ENCODE data around the gene PKD1L1. TPM values are rescaled to one million over a fixed set of nuclear protein-coding genes. Genes with fewer than 3 reads are reported as not detected.

PKD1L1 gene
- total RNA-seq, 1 donor from 2014 or later, result 0.89 TPM

DNA sequence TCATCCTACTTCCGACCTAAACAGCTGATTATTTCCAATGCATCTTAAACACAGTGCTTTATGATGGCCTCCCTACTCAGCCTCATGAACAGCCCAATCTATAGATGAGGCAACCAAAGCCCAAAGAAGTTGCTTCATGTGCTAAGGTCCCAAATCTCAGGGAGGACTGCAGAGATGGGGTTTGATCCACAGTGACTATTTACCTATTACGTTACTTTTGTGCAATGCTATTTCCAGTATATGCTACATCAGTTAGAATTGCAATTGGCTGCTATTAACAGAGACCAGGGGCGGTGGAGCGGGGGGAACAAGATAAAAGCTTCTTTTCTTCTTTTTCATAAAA, 213.3 kb downstream of the PKD1L1 start:
- Mint-ChIP-seq H3K4me1 (ENCODE audit: low read depth) (peaks cover 23% of the 10 kb centered on the region), H3K4me3 (ENCODE audit: low read depth) (no peak overlapping the region), H3K27ac (no peak overlapping the region), H3K9me3 (ENCODE audit: low read depth) (no peaks in the 10 kb centered on the region), H3K36me3 (ENCODE audit: insufficient read depth) (no peaks in the 10 kb centered on the region), H3K27me3 (peaks cover 5% of the 10 kb centered on the region)
- DNase-seq (ENCODE audit: low spot score, unreplicated experiment), result no peak
- TF ChIP-seq, protein P1, sequence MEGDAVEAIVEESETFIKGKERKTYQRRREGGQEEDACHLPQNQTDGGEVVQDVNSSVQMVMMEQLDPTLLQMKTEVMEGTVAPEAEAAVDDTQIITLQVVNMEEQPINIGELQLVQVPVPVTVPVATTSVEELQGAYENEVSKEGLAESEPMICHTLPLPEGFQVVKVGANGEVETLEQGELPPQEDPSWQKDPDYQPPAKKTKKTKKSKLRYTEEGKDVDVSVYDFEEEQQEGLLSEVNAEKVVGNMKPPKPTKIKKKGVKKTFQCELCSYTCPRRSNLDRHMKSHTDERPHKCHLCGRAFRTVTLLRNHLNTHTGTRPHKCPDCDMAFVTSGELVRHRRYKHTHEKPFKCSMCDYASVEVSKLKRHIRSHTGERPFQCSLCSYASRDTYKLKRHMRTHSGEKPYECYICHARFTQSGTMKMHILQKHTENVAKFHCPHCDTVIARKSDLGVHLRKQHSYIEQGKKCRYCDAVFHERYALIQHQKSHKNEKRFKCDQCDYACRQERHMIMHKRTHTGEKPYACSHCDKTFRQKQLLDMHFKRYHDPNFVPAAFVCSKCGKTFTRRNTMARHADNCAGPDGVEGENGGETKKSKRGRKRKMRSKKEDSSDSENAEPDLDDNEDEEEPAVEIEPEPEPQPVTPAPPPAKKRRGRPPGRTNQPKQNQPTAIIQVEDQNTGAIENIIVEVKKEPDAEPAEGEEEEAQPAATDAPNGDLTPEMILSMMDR (IDR thresholded peaks at IDR 0.05; ENCODE audit: unreplicated experiment), result no peak

DNA sequence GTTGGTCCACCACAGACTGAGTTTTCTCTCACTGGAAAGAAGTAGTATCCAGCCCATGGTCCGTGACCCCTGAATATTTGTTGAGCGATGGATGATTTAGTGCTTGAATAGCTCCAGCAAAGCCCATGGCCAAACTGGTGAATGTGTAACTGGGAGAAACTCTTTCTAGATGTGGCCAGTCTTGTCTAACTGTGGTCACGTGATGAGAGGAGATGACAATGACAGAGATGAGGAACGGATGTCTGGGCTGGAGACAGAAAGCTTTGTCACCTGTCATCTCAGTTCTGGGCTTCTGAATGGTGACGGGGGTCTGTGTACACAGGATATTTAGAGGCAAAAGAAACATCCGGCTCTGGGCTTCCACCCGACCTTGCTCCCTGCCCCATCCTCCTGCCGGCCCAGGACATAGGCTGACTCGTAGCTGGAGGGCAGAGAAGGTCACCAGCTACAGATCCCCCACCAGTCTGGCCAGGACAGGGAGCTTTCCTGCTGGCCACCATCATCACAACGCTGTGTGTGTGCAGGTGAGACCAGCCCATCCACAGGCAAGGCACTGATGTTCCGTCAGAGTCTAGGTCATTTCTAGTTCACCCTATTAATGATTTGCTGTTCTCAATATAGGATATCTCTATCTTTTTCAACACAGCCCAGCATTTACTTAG, 213.8 kb downstream of the PKD1L1 start:
- H3K4me1 Mint-ChIP-seq (ENCODE audit: low read depth), result peaks cover 19% of the 10 kb centered on the region
- DNase-seq (ENCODE audit: low spot score, unreplicated experiment), result no peak
- H3K27ac Mint-ChIP-seq, result no peak overlapping the region
- H3K4me3 Mint-ChIP-seq (ENCODE audit: low read depth), result no peak overlapping the region
- TF ChIP-seq, protein P1 (IDR thresholded peaks at IDR 0.05; ENCODE audit: unreplicated experiment), result no peak
- H3K27me3 Mint-ChIP-seq, result peaks cover 7% of the 10 kb centered on the region
- no peaks in the 10 kb centered on the region for H3K9me3 Mint-ChIP-seq (ENCODE audit: low read depth)
- H3K36me3 Mint-ChIP-seq (ENCODE audit: insufficient read depth), result no peaks in the 10 kb centered on the region

DNA sequence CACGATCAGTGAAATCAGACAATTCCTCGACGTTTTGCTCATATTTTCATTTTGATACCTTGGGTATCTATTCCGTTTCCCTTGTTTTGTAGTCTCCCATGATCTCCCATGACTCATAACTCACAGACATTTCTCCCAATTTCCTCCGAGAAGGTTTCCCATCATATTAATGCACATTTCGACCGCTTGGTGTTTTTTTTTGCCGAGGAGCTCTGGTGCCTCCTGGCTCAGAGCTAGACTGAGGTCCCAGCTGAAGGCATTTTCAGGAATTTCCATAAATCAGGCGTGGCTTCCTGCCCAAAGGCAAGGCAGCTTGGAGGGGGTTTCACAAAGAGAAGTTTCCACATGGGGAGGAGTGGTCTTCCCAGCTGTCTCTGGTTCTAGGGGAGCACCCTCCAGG, 218.1 kb downstream of the PKD1L1 start:
- Mint-ChIP-seq H3K27ac (no peak overlapping the region), H3K9me3 (ENCODE audit: low read depth) (no peaks in the 10 kb centered on the region), H3K27me3 (peaks cover 10% of the 10 kb centered on the region), H3K4me1 (ENCODE audit: low read depth) (peaks cover 19% of the 10 kb centered on the region), H3K4me3 (ENCODE audit: low read depth) (no peak overlapping the region), H3K36me3 (ENCODE audit: insufficient read depth) (no peaks in the 10 kb centered on the region)
- TF ChIP-seq, protein P1 (IDR thresholded peaks at IDR 0.05; ENCODE audit: unreplicated experiment), result no peak
- no peak for DNase-seq (ENCODE audit: low spot score, unreplicated experiment)

DNA sequence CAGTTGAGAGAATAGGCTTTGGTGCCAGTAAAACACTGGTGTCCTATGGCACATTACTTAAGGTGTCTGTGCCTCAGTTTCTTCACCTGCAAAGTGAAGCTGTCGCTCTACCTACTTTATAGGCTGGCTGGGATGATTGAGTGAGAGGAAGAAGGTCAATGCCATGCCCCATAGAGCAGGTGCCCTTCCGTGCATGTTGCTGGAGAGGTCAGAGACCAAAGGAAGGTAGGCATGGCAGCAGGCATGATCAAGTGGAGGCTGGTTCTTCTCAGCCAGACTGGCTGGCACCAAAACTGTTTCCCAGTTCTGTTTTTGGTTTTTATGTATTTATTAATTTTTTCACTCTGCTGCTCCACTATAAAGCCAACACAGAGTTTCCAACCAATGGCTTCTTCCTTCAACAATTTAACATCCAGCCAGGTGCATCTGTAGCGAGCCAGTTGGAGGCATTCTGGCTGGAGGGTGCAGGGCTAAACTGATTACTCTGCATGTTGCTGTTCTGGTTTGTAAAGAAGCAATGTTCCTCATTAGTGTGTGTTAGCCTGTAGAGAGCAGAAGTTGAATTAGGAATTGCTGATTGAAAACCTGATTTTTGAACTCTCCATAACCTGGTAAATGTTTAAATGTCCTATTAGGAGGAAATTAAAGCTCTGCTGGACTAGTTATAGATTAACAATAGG, 222.1 kb downstream of the PKD1L1 start:
- no peaks in the 10 kb centered on the region for H3K9me3 Mint-ChIP-seq (ENCODE audit: low read depth)
- peaks cover 10% of the 10 kb centered on the region for H3K27me3 Mint-ChIP-seq
- TF ChIP-seq, protein P1 (IDR thresholded peaks at IDR 0.05; ENCODE audit: unreplicated experiment), result no peak
- H3K27ac Mint-ChIP-seq, result no peak overlapping the region
- no peaks in the 10 kb centered on the region for H3K36me3 Mint-ChIP-seq (ENCODE audit: insufficient read depth)
- DNase-seq (ENCODE audit: low spot score, unreplicated experiment), result no peak
- peaks cover 21% of the 10 kb centered on the region for H3K4me1 Mint-ChIP-seq (ENCODE audit: low read depth)
- H3K4me3 Mint-ChIP-seq (ENCODE audit: low read depth), result no peak overlapping the region

DNA sequence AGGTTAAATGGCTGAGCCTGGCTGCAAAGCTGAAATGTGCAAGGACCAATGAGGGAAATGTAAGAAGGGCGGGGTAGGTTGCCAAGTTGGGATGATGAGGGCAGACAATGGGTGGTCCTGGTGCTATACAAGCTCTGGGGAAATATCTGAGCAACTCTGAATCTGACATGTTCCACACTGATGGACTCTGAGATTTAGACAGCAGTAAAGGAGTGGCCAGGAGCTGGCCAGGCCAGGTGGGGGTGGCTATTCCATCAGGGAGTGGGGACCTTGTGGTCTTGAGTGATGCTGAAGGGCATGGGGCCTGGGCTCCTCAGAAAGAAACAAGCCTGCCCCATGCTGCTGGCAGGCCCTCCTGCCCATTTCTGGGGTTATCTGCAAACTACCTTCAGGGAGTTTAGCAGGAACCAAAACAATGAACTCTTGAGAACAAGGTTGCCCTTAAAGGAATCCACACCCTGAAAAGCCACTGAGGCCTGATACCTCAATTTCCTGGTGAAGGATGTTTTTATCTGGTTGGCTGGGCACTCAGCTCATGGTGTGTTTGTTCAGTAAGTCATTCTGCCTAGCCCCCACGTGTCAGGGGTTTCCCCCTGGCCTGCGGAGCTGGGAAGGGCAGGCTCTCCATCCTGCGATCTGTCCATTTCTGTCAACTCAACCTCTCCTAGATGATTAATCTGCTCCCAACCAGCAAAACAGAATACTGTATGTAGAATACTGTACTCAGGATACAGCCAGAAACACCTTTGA, 223.1 kb downstream of the PKD1L1 start:
- Mint-ChIP-seq H3K4me3 (ENCODE audit: low read depth) (no peak overlapping the region), H3K36me3 (ENCODE audit: insufficient read depth) (no peaks in the 10 kb centered on the region), H3K27me3 (peaks cover 9% of the 10 kb centered on the region), H3K9me3 (ENCODE audit: low read depth) (no peaks in the 10 kb centered on the region), H3K27ac (no peak overlapping the region), H3K4me1 (ENCODE audit: low read depth) (peaks cover 25% of the 10 kb centered on the region)
- no peak for DNase-seq (ENCODE audit: low spot score, unreplicated experiment)
- TF ChIP-seq, protein P1 (IDR thresholded peaks at IDR 0.05; ENCODE audit: unreplicated experiment), result no peak

All from progenitor cell of endocrine pancreas (in vitro differentiated cells).